Activated T-cell treated with anti-CD3 and anti-CD28 coated beads, Interleukin-2, amount 50 U/mL, for 4 hours (primary cell): ENCODE data around the gene DSCAML1. TPM values are rescaled to one million over a fixed set of nuclear protein-coding genes. Genes with fewer than 3 reads are reported as not detected.

Experiments
- ATAC-seq, 2 donors: fragments of 200-7000 bp; cut with Tn5 transposase; one replicate each; pipeline ENCODE4 v1.10.0; 2021
- DNase-seq: peaks from one replicate; pipeline ENCODE4 v3.0.0-alpha.2; 2020
- H3K27me3 Mint-ChIP-seq: one replicate; pipeline ENCODE4 v1.8.0; 2021; ENCODE audit warnings: low read depth, mixed read lengths
- H3K36me3 Mint-ChIP-seq: one replicate; pipeline ENCODE4 v1.8.0; 2022; ENCODE audit warnings: mixed read lengths; ENCODE audit not compliant: insufficient read depth
- H3K4me1 Mint-ChIP-seq: one replicate; pipeline ENCODE4 v1.8.0; 2021; ENCODE audit warnings: low read depth, mixed read lengths
- H3K4me3 Mint-ChIP-seq: one replicate; pipeline ENCODE4 v1.8.0; 2021; ENCODE audit warnings: mild to moderate bottlenecking, moderate library complexity, mixed read lengths
- H3K9me3 Mint-ChIP-seq: one replicate; pipeline ENCODE4 v1.8.0; 2021; ENCODE audit warnings: mixed read lengths
- total RNA-seq, 3 donors: library from RNA; stranded (reverse); gene quantifications; one replicate each; pipeline ENCODE4 v1.2.1, GENCODE V29; 2021

Gene DSCAML1
- total RNA-seq, 3 donors from 2014 or later: not detected

- peaks cover 2% of the 10 kb centered on the region for H3K27me3 Mint-ChIP-seq
- no peak for ATAC-seq
- H3K4me1 Mint-ChIP-seq: no peaks in the 10 kb centered on the region
- H3K4me3 Mint-ChIP-seq: no peak overlapping the region
- H3K9me3 Mint-ChIP-seq: no peaks in the 10 kb centered on the region
- no peaks in the 10 kb centered on the region for H3K36me3 Mint-ChIP-seq
- no peak for DNase-seq
Observed at GRCh38 chr11:117647207-117647606, 149.8 kb downstream of the DSCAML1 start.

- Mint-ChIP-seq H3K4me3 (no peak overlapping the region), H3K9me3 (no peaks in the 10 kb centered on the region), H3K4me1 (no peaks in the 10 kb centered on the region), H3K27me3 (peaks cover 2% of the 10 kb centered on the region), H3K36me3 (no peaks in the 10 kb centered on the region)
- ATAC-seq (no peak), DNase-seq (no peak)
Observed at GRCh38 chr11:117646411-117646810, 150.6 kb downstream of the DSCAML1 start.

- Mint-ChIP-seq H3K36me3 (no peaks in the 10 kb centered on the region), H3K4me3 (no peak overlapping the region), H3K9me3 (no peaks in the 10 kb centered on the region), H3K27me3 (peaks cover 2% of the 10 kb centered on the region), H3K4me1 (no peaks in the 10 kb centered on the region)
- ATAC-seq (no peak), DNase-seq (no peak)
Observed at GRCh38 chr11:117644403-117645155, 152.4 kb downstream of the DSCAML1 start.

- Mint-ChIP-seq H3K9me3 (no peaks in the 10 kb centered on the region), H3K36me3 (no peaks in the 10 kb centered on the region), H3K27me3 (peaks cover 2% of the 10 kb centered on the region), H3K4me1 (no peaks in the 10 kb centered on the region), H3K4me3 (no peak overlapping the region)
- DNase-seq (no peak), ATAC-seq (no peak)
Observed at GRCh38 chr11:117643606-117644300, 153.3 kb downstream of the DSCAML1 start.

GRCh38 chr11:117642835-117643234 is 154.2 kb downstream of the DSCAML1 start:
- H3K36me3 Mint-ChIP-seq: no peaks in the 10 kb centered on the region
- ATAC-seq: no peak
- no peak for DNase-seq
- no peak overlapping the region for H3K4me3 Mint-ChIP-seq
- no peaks in the 10 kb centered on the region for H3K9me3 Mint-ChIP-seq
- H3K27me3 Mint-ChIP-seq: peaks cover 2% of the 10 kb centered on the region
- no peaks in the 10 kb centered on the region for H3K4me1 Mint-ChIP-seq

- Mint-ChIP-seq H3K4me3 (no peak overlapping the region), H3K36me3 (no peaks in the 10 kb centered on the region), H3K27me3 (peaks cover 2% of the 10 kb centered on the region), H3K9me3 (no peaks in the 10 kb centered on the region), H3K4me1 (no peaks in the 10 kb centered on the region)
- no peak for DNase-seq
- ATAC-seq: no peak
Observed at GRCh38 chr11:117642396-117642795, 154.6 kb downstream of the DSCAML1 start.

- DNase-seq (no peak), ATAC-seq (no peak)
- Mint-ChIP-seq H3K4me3 (no peak overlapping the region), H3K36me3 (no peaks in the 10 kb centered on the region), H3K9me3 (no peaks in the 10 kb centered on the region), H3K27me3 (peaks cover 2% of the 10 kb centered on the region), H3K4me1 (no peaks in the 10 kb centered on the region)
Observed at GRCh38 chr11:117641008-117641915, 155.8 kb downstream of the DSCAML1 start.

- DNase-seq (no peak), ATAC-seq (no peak)
- H3K4me3 Mint-ChIP-seq: no peak overlapping the region
- no peaks in the 10 kb centered on the region for H3K9me3 Mint-ChIP-seq
- peaks cover 4% of the 10 kb centered on the region for H3K27me3 Mint-ChIP-seq
- no peaks in the 10 kb centered on the region for H3K4me1 Mint-ChIP-seq
- H3K36me3 Mint-ChIP-seq: no peaks in the 10 kb centered on the region
Observed at GRCh38 chr11:117640041-117640440, 157.0 kb downstream of the DSCAML1 start.

- Mint-ChIP-seq H3K27me3 (peaks cover 4% of the 10 kb centered on the region), H3K36me3 (no peaks in the 10 kb centered on the region), H3K4me3 (no peak overlapping the region), H3K4me1 (no peaks in the 10 kb centered on the region), H3K9me3 (no peaks in the 10 kb centered on the region)
- ATAC-seq: no peak
- no peak for DNase-seq
Observed at GRCh38 chr11:117639601-117640000, 157.4 kb downstream of the DSCAML1 start.

- H3K9me3 Mint-ChIP-seq: no peaks in the 10 kb centered on the region
- H3K4me3 Mint-ChIP-seq: no peak overlapping the region
- no peak for DNase-seq
- H3K36me3 Mint-ChIP-seq: no peaks in the 10 kb centered on the region
- peaks cover 2% of the 10 kb centered on the region for H3K27me3 Mint-ChIP-seq
- no peak for ATAC-seq
- H3K4me1 Mint-ChIP-seq: no peaks in the 10 kb centered on the region
Observed at GRCh38 chr11:117638911-117639543, 158.0 kb downstream of the DSCAML1 start.

GRCh38 chr11:117634756-117635603 is 162.0 kb downstream of the DSCAML1 start:
- no peaks in the 10 kb centered on the region for H3K4me1 Mint-ChIP-seq
- H3K27me3 Mint-ChIP-seq: peaks cover 2% of the 10 kb centered on the region
- DNase-seq (no peak), ATAC-seq (no peak)
- no peaks in the 10 kb centered on the region for H3K9me3 Mint-ChIP-seq
- H3K4me3 Mint-ChIP-seq: no peak overlapping the region
- no peaks in the 10 kb centered on the region for H3K36me3 Mint-ChIP-seq

- Mint-ChIP-seq H3K4me1 (no peaks in the 10 kb centered on the region), H3K27me3 (peaks cover 2% of the 10 kb centered on the region), H3K9me3 (no peaks in the 10 kb centered on the region), H3K36me3 (no peaks in the 10 kb centered on the region), H3K4me3 (no peak overlapping the region)
- ATAC-seq (no peak), DNase-seq (no peak)
Observed at GRCh38 chr11:117633976-117634755, 162.8 kb downstream of the DSCAML1 start.
